Measurements from ENCODE around the gene BEAN1.
"Not testable (repeated sequence)": the region's sequence is repeated elsewhere in the genome, so short reads cannot be mapped to it uniquely, and the experiment has no call there.

Gene BEAN1

DNA sequence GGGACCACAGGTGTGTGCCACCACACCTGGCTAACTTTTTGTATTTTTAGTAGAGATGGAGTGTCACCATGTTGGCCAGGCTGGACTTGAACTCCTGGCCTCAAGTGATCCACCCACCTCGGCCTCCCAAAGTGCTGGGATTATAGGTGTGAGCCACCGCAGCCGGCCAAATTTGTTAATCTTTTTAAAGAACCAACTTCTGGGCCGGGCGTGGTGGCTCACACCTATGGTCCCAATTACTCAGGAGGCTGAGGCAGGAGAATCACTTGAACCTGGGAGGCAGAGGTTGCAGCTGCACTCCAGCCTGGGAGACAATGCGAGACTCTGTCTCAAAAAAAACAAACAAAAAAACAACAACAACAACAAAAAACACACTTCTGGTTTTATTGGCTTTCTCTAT lies 38.9 kb downstream of the BEAN1 start:
- not testable (repeated sequence) for H3K4me1 ChIP-seq (ENCODE audit: control insufficient read depth in 5 of 5, insufficient read depth in 5 of 5, low read length in 5 of 5)

DNA sequence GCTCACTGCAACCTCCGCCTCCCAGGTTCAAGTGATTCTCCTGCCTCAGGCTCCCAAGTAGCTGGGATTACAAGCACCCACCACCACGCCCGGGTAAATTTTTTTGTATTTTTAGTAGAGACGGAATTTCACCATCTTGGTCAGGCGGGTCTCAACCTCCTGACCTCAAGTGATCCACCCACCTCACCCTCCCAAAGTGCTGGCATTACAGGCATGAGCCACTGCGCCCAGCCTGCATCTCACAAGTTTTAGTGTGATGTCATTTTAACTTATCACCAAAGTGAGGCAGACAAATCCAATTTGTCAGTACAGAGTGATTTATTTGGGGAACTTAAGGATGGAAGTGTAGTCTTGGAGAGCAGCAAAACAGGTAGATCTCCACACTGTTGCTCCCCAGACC lies 39.5 kb downstream of the BEAN1 start:
- not testable (repeated sequence) for H3K27me3 ChIP-seq (ENCODE audit: control insufficient read depth in 5 of 5, insufficient read depth in 4 of 5, low read length in 5 of 5); H3K9me3 ChIP-seq (ENCODE audit: control insufficient read depth in 5 of 5, low read length in 5 of 5); H3K4me1 ChIP-seq (ENCODE audit: control insufficient read depth in 5 of 5, insufficient read depth in 5 of 5, low read length in 5 of 5); H3K9ac ChIP-seq (ENCODE audit: low read length in 5 of 5); H3K4me3 ChIP-seq (ENCODE audit: low read depth in 1 of 5, low read length in 5 of 5); H3K27ac ChIP-seq (ENCODE audit: low read depth, low read length); H3K36me3 ChIP-seq (ENCODE audit: control insufficient read depth in 5 of 5, insufficient read depth in 5 of 5, low read length in 5 of 5)

More for the DNA sequence above, 38.9 kb downstream of the BEAN1 start:
- not testable (repeated sequence) for H3K36me3 ChIP-seq (ENCODE audit: control insufficient read depth in 5 of 5, insufficient read depth in 5 of 5, low read length in 5 of 5); H3K27me3 ChIP-seq (ENCODE audit: control insufficient read depth in 5 of 5, insufficient read depth in 4 of 5, low read length in 5 of 5); H3K9ac ChIP-seq (ENCODE audit: low read length in 5 of 5); H3K9me3 ChIP-seq (ENCODE audit: control insufficient read depth in 5 of 5, low read length in 5 of 5); H3K4me3 ChIP-seq (ENCODE audit: low read depth in 1 of 5, low read length in 5 of 5); H3K27ac ChIP-seq (ENCODE audit: low read depth, low read length)

DNA sequence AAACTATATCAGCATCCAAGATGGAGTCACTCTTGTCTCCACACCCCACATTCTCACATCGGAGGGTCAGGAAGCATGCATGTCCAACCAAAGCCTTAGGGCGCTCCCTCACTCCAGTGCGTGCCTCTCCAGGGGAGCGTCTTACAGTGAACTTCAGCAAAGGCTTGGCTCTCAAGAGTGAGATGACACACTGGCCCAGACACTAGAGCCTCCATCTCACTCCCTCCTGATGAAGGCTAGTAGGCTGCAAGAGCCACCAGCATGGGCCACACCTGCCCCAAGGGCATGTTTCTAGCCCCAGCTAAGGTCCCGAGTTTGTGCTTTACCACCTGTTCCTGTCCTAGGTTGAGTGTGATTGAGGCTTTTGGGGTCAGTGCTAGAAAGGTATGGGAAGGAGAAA lies 40.5 kb downstream of the BEAN1 start:
- peaks cover 0 to 2% (median 0%) of the 10 kb centered on the region in 5 donors for H3K36me3 ChIP-seq (ENCODE audit: control insufficient read depth in 5 of 5, insufficient read depth in 5 of 5, low read length in 5 of 5)
- no peaks in the 10 kb centered on the region for H3K27me3 ChIP-seq (ENCODE audit: control insufficient read depth in 5 of 5, insufficient read depth in 4 of 5, low read length in 5 of 5)
- no peak overlapping the region for H3K27ac ChIP-seq (ENCODE audit: low read depth, low read length)
- no peaks in the 10 kb centered on the region for H3K4me1 ChIP-seq (ENCODE audit: control insufficient read depth in 5 of 5, insufficient read depth in 5 of 5, low read length in 5 of 5)
- H3K9me3 ChIP-seq (ENCODE audit: control insufficient read depth in 5 of 5, low read length in 5 of 5), result peaks cover 0 to 2% (median 0%) of the 10 kb centered on the region in 5 donors
- no peak overlapping the region for H3K4me3 ChIP-seq (ENCODE audit: low read depth in 1 of 5, low read length in 5 of 5)
- H3K9ac ChIP-seq (ENCODE audit: low read length in 5 of 5), result no peak overlapping the region

DNA sequence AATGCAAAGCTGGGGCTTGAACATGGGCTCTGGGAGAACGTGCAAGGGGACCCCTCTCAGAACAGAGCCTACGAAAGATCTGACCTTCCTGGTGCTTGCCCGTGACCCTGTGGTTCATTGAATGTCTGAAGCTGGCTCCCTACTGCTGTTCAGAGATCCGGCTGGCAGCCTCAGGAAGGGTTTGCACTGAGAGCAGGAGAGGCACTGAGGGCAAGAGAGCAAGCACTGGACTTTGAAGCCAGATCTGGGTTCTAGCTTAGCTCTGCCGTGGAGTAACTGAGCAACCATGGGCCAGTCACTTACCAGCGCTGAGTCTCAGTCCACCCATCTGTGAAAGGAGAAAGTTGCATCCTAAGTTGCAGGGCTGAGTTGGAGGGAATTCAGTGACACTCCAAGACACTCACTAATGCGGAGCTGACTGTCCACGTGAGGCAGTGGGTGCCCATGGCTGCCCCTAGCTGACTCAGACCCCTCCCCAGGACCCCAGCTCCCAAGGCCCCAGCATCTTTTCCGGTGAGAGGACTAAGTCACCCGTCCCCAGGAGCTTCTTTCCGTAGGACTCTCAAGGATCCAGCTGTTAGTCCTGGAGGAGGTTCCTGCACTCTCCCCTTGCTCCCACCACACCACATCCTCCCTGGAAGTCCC lies 41.3 kb downstream of the BEAN1 start:
- H3K27me3 ChIP-seq (ENCODE audit: control insufficient read depth in 5 of 5, insufficient read depth in 4 of 5, low read length in 5 of 5), result no peaks in the 10 kb centered on the region
- no peaks in the 10 kb centered on the region for H3K4me1 ChIP-seq (ENCODE audit: control insufficient read depth in 5 of 5, insufficient read depth in 5 of 5, low read length in 5 of 5)
- H3K9ac ChIP-seq (ENCODE audit: low read length in 5 of 5), result no peak overlapping the region
- no peak overlapping the region for H3K4me3 ChIP-seq (ENCODE audit: low read depth in 1 of 5, low read length in 5 of 5)
- H3K27ac ChIP-seq (ENCODE audit: low read depth, low read length), result no peak overlapping the region
- peaks cover 0 to 2% (median 0%) of the 10 kb centered on the region in 5 donors for H3K9me3 ChIP-seq (ENCODE audit: control insufficient read depth in 5 of 5, low read length in 5 of 5)
- peaks cover 0 to 2% (median 0%) of the 10 kb centered on the region in 5 donors for H3K36me3 ChIP-seq (ENCODE audit: control insufficient read depth in 5 of 5, insufficient read depth in 5 of 5, low read length in 5 of 5)

DNA sequence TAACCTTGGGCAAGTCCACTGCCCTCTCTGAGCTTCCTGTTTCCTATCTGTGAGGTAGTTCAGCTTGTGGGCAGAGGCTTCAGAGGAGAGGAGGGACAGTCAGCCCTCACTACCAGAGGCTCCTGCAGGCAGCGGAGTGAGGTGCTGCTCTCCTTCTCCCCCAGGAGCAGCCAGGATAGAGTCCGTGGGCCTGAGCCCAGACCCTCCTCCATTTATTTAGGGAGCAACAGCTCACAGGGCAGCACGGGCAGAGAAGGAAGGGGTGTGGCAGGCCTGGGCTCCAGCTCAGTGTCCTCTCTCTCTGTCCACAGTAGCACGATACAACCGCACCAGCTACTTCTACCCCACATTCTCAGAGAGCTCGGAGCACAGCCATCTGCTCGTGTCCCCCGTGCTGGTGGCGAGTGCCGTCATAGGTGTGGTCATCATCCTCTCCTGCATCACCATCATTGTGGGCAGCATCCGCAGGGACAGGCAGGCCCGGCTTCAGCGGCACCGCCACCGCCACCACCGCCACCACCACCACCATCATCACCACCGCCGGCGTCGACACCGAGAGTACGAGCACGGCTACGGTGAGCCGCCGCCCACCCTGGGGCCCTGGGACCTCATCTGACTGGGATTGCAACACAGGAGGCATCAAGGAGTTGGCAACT lies 42.3 kb downstream of the BEAN1 start:
- Histone ChIP-seq H3K4me3 (ENCODE audit: low read depth in 1 of 5, low read length in 5 of 5) (no peak overlapping the region), H3K27me3 (ENCODE audit: control insufficient read depth in 5 of 5, insufficient read depth in 4 of 5, low read length in 5 of 5) (no peaks in the 10 kb centered on the region), H3K4me1 (ENCODE audit: control insufficient read depth in 5 of 5, insufficient read depth in 5 of 5, low read length in 5 of 5) (no peaks in the 10 kb centered on the region), H3K36me3 (ENCODE audit: control insufficient read depth in 5 of 5, insufficient read depth in 5 of 5, low read length in 5 of 5) (peaks cover 0 to 2% (median 0%) of the 10 kb centered on the region in 5 donors), H3K9me3 (ENCODE audit: control insufficient read depth in 5 of 5, low read length in 5 of 5) (peaks cover 0 to 2% (median 0%) of the 10 kb centered on the region in 5 donors), H3K9ac (ENCODE audit: low read length in 5 of 5) (no peak overlapping the region), H3K27ac (ENCODE audit: low read depth, low read length) (no peak overlapping the region)

DNA sequence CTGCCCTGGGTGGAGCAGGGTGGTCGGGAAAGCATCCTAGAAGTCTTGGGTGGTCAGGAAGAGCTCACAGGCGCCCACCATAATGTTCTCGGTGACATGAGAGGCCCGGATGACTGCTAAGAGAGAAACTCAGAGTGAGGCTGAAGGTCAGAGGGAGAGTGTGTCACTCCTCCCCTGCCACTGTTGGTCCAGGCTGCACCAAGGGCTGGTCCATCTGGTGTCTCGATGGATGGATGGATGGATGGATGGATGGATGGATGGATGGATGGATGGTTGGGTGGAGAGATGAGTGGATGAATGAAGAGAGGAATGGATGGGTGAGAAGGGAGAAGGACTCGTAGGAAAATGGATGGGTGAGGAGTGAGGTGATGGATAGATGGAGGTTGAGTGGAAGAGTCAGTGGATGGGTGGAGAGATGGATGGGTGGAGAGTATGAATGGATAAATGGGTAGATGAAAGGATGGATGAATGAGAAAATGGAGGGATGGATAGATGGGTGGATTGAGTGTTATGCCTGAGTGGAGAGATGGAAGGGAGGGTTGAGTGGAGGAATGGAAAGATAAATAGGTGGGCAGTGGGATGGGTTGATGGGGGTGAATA lies 43.0 kb downstream of the BEAN1 start:
- H3K4me1 ChIP-seq (ENCODE audit: control insufficient read depth in 5 of 5, insufficient read depth in 5 of 5, low read length in 5 of 5), result peaks cover 0 to 5% (median 0%) of the 10 kb centered on the region in 5 donors
- peaks cover 0 to 2% (median 0%) of the 10 kb centered on the region in 5 donors for H3K9me3 ChIP-seq (ENCODE audit: control insufficient read depth in 5 of 5, low read length in 5 of 5)
- no peaks in the 10 kb centered on the region for H3K27me3 ChIP-seq (ENCODE audit: control insufficient read depth in 5 of 5, insufficient read depth in 4 of 5, low read length in 5 of 5)

DNA sequence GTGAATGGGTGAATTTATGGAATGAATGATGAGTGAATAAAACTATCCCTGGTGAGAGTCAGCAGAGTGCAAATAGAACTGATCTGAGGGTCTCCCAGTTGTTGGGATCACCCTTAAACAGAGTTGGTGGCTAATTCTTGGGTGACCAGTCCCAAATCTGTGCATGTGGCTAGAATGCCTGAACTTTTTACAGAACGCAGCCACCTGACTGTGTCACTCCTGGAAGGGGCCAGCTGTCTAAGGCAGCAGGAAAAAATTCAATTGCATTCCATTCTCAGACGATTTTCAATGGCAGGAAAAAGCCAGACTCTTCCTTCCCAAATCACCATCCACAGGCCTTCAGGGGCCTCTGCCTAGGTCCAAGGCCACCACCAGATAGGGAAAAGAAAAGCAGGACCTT lies 43.5 kb downstream of the BEAN1 start:
- Histone ChIP-seq H3K36me3 (ENCODE audit: control insufficient read depth in 5 of 5, insufficient read depth in 5 of 5, low read length in 5 of 5) (peaks cover 0 to 2% (median 0%) of the 10 kb centered on the region in 5 donors), H3K4me1 (ENCODE audit: control insufficient read depth in 5 of 5, insufficient read depth in 5 of 5, low read length in 5 of 5) (peaks cover 0 to 9% (median 0%) of the 10 kb centered on the region in 5 donors), H3K9me3 (ENCODE audit: control insufficient read depth in 5 of 5, low read length in 5 of 5) (peaks cover 0 to 2% (median 0%) of the 10 kb centered on the region in 5 donors), H3K27me3 (ENCODE audit: control insufficient read depth in 5 of 5, insufficient read depth in 4 of 5, low read length in 5 of 5) (peaks cover 0 to 2% (median 0%) of the 10 kb centered on the region in 5 donors), H3K27ac (ENCODE audit: low read depth, low read length) (no peak overlapping the region), H3K4me3 (ENCODE audit: low read depth in 1 of 5, low read length in 5 of 5) (no peak overlapping the region), H3K9ac (ENCODE audit: low read length in 5 of 5) (no peak overlapping the region)

More for the DNA sequence above, 43.0 kb downstream of the BEAN1 start:
- Histone ChIP-seq H3K9ac (ENCODE audit: low read length in 5 of 5) (no peak overlapping the region), H3K27ac (ENCODE audit: low read depth, low read length) (no peak overlapping the region), H3K36me3 (ENCODE audit: control insufficient read depth in 5 of 5, insufficient read depth in 5 of 5, low read length in 5 of 5) (peaks cover 0 to 2% (median 0%) of the 10 kb centered on the region in 5 donors), H3K4me3 (ENCODE audit: low read depth in 1 of 5, low read length in 5 of 5) (no peak overlapping the region)

DNA sequence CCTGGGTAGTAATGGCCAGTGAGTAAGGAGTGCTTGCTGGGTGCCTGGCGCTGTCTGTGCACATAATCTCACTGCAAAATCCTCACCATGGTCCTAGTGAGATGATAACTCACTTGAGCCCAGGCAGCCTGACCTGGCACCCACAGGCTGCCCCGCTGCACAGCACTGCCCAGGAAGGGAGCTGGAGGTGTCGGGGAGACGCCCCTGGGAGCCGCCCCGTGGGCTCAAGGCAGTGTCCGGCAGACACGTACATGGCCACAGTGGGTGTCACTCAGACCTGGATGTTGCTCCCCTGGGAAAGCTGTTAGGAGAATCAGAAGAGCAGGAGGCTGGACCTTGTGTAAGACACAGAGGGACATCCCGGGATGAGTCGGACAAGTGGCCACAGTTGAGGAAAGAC lies 44.2 kb downstream of the BEAN1 start:
- Histone ChIP-seq H3K27me3 (ENCODE audit: control insufficient read depth in 5 of 5, insufficient read depth in 4 of 5, low read length in 5 of 5) (peaks cover 0 to 2% (median 0%) of the 10 kb centered on the region in 5 donors), H3K4me1 (ENCODE audit: control insufficient read depth in 5 of 5, insufficient read depth in 5 of 5, low read length in 5 of 5) (peaks cover 0 to 9% (median 0%) of the 10 kb centered on the region in 5 donors), H3K27ac (ENCODE audit: low read depth, low read length) (no peak overlapping the region), H3K4me3 (ENCODE audit: low read depth in 1 of 5, low read length in 5 of 5) (no peak overlapping the region), H3K9me3 (ENCODE audit: control insufficient read depth in 5 of 5, low read length in 5 of 5) (peaks cover 0 to 1% (median 0%) of the 10 kb centered on the region in 5 donors), H3K36me3 (ENCODE audit: control insufficient read depth in 5 of 5, insufficient read depth in 5 of 5, low read length in 5 of 5) (peaks cover 0 to 2% (median 0%) of the 10 kb centered on the region in 5 donors), H3K9ac (ENCODE audit: low read length in 5 of 5) (no peak overlapping the region)

DNA sequence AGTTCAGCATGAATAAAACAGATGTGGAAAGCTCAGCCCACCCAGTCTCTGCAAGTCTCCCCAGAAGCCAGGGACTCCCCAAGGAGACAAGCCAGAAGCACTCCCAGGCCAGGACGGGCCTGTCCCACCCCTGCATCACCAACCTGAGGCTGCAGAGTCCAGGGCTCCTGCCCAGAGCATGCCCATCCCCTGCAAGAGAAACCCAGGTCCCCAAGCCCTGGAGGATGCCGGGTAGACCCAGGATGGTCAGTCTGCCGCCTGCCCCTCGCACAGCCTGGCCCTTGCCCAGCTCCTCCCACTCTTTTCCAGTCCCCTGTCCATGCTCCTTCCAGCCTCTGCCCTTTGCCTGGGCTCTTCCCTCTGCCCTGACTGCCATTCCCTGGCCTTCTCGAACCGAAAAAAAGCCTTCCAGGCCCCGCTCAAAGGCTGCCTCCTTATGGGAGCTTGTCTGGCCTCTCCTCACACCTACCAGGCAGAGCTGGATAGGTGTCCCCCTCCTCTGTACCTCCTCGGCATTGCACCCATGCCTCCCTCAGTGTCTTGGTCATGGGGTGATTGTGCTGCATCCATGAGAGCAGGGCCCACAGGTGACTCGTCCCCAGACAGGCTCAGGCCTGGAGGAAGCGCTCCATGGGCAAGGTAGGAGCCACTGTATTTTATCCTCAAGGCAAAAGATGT lies 44.8 kb downstream of the BEAN1 start:
- H3K4me1 ChIP-seq (ENCODE audit: control insufficient read depth in 5 of 5, insufficient read depth in 5 of 5, low read length in 5 of 5), result peaks cover 0 to 10% (median 0%) of the 10 kb centered on the region in 5 donors

More for the DNA sequence above, 44.8 kb downstream of the BEAN1 start:
- Histone ChIP-seq H3K9ac (ENCODE audit: low read length in 5 of 5) (no peak overlapping the region), H3K9me3 (ENCODE audit: control insufficient read depth in 5 of 5, low read length in 5 of 5) (no peaks in the 10 kb centered on the region), H3K36me3 (ENCODE audit: control insufficient read depth in 5 of 5, insufficient read depth in 5 of 5, low read length in 5 of 5) (peaks cover 0 to 2% (median 0%) of the 10 kb centered on the region in 5 donors), H3K4me3 (ENCODE audit: low read depth in 1 of 5, low read length in 5 of 5) (no peak overlapping the region), H3K27me3 (ENCODE audit: control insufficient read depth in 5 of 5, insufficient read depth in 4 of 5, low read length in 5 of 5) (peaks cover 0 to 2% (median 0%) of the 10 kb centered on the region in 5 donors), H3K27ac (ENCODE audit: low read depth, low read length) (no peak overlapping the region)

All from subcutaneous abdominal adipose tissue (tissue), 5 donors.